ENCODE measurements around the gene FRMD4B.

The FRMD4B gene

GRCh38 chr3:69364354-69364753, 21.5 kb downstream of the FRMD4B start:
- DNase-seq (ENCODE audit: low spot score): no peak

DNA sequence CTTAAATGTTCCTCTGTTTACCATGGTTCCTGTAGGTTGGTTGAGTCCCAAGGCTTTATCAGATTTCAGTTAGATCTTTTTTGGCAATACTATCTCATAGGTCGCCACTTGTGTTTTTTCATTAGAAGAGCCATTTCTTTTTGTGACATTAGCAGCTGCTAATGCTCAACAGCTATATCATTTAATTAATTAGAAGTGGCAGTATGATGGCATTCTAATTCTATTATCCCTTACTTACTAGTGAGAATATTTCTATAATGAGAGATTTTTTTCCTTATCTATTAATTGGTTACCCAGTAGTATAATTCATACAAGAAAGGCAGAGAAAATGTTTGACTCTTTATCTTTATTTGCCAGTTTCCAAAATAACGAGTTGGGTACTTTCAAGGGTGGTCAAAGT, 25.2 kb downstream of the FRMD4B start:
- DNase-seq (ENCODE audit: low spot score): no peak

- no peak for DNase-seq (ENCODE audit: low spot score)
These were observed 26.0 kb downstream of the FRMD4B start for GRCh38 chr3:69359916-69360315.

GRCh38 chr3:69359339-69359893, 26.5 kb downstream of the FRMD4B start:
- no peak for DNase-seq (ENCODE audit: low spot score)

- no peak for DNase-seq (ENCODE audit: low spot score)
These were observed 28.7 kb downstream of the FRMD4B start for GRCh38 chr3:69357196-69357595.

GRCh38 chr3:69354948-69355347, 30.9 kb downstream of the FRMD4B start:
- DNase-seq (ENCODE audit: low spot score): no peak

- no peak for DNase-seq (ENCODE audit: low spot score)
These were observed 32.4 kb downstream of the FRMD4B start for GRCh38 chr3:69353503-69353902.

DNA sequence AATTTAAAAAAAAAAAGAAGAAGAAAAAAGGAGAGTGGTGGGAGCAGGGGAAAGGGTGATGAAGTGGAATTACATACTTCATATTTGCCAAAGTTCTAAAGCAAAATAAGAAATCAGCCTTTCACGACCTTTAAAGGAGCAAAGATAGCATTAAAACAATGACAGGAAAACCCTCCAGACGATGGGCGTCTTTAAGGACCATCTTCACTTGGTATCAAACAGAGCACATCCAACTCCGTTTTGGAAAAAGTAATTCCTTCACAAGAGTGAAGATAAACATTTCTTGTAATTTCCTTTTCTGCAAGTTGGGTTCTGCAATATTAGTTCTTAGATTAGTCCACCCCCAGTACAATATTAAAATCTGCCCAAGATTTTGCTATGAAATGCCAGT, 32.8 kb downstream of the FRMD4B start:
- DNase-seq (ENCODE audit: low spot score): no peak

DNA sequence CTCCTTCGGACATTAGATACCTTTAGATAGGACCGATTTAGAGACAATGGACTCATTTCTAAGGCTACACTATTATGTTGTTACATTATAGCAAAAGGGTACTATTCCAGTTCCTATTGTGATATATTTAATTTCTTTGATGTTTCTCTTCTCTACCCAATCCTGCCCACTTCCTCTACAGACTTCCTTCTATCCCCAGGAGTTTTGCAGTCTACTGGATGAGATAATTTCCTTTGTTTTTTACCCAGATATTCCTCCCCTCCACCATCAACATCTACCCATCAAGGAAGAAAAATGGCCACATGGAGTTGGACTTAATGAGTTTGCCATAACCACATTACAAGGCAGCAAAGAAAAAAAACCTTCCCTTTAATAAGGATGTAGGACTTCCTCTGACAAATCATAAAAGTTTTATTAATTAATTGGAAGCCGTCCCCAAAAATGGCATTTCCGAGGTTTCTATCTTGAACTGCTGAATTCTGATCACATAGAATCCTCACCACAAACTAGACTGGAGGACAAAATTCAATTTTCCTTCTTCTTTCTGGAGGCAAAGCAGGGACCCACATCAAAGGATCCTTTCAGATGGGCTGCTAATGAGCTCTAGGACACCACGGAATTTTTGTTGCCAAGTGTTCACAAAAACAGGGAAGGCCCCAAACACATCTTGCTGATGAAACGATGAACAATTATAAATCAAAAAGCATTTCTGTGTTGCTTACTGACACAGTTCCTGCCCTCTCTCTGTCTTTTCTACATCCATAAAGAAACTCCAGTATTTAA, 33.4 kb downstream of the FRMD4B start:
- DNase-seq (ENCODE audit: low spot score): no peak

- no peak for DNase-seq (ENCODE audit: low spot score)
These were observed 42.0 kb downstream of the FRMD4B start for GRCh38 chr3:69343875-69344274.

DNA sequence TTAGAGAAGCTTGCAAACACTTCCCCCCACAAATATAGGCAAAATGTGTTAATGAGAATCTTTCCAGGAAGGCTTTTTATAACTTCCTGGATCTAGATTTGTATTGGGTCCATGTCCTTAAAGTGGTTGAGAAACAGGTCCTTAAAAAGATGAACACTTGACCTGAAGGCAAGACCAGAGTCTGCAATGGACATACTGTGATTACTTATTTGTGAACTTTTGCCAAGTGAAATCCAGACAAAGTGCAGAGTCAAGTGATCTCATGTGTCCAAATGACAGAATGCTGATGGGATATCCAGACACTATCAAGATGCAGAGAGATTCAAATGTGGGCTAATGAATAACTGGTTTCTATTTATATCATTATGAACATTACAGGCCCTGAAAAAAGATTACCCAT, 43.8 kb downstream of the FRMD4B start:
- no peak for DNase-seq (ENCODE audit: low spot score)

DNA sequence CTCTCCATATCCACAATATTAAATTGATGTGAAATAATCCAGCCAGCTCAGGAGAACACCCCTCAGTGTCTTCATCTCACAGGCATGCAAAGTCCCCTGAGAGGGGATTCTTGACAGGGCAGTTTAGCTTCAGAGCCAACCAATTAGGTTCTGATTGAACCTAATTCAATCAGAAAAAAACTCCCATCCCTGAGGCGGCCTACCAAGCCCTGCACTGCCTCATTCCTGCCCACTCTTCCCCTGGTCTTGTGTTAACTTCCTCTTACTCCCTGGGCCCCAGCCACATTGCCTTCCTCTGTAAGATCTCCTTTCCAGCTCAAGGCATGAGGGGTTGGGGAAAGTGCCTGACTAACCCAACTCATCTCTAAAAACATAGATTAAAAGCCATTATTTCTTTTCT, 46.1 kb downstream of the FRMD4B start:
- DNase-seq (ENCODE audit: low spot score): no peak

DNA sequence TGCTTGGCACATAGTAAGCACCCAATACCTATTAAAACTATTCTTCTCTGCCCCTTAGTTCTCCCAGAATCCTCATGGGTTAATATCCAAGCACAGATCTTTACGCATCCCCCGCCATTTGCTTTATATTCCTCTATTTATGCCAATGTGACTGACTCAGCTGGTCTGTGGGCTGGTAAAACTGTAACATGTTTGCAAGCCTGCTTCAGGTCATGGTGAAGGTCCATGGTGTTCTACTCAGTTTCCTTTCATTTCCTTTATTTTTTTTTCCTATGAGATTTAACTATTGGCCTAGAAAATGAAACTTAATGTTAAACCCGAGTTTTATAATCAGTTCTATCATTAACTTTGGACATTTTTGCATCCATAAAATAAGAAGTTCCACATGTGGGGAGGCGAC, 47.0 kb downstream of the FRMD4B start:
- no peak for DNase-seq (ENCODE audit: low spot score)

GRCh38 chr3:69332934-69333333, 53.0 kb downstream of the FRMD4B start:
- DNase-seq (ENCODE audit: low spot score): no peak

- DNase-seq (ENCODE audit: low spot score): no peak
These were observed 54.9 kb downstream of the FRMD4B start for GRCh38 chr3:69330891-69331400.

DNA sequence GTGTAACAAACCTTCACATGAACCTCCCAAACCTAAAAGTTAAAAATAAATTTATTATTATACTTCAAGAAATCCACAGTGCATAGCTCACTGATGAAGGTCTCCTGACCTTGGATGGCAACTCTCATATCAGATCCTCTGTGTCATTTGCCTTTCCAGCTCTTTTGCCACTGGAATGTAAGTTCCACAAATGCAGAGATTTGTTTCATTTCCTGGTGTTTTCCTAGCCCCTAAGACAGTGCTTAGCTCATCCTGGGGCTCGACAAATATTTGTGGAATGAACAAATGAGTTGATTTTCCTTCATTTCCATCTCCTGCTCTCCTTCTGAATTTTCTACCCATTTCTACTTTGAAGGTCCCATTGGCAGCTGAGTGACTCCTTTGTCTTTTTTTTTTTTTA, 56.0 kb downstream of the FRMD4B start:
- DNase-seq (ENCODE audit: low spot score): no peak

GRCh38 chr3:69328963-69329302, 57.0 kb downstream of the FRMD4B start:
- DNase-seq (ENCODE audit: low spot score): no peak

- DNase-seq (ENCODE audit: low spot score): no peak
These were observed 57.6 kb downstream of the FRMD4B start for GRCh38 chr3:69328103-69328962.

- DNase-seq (ENCODE audit: low spot score): peak; percentile 58
These were observed 59.0 kb downstream of the FRMD4B start for GRCh38 chr3:69326855-69327300.

DNA sequence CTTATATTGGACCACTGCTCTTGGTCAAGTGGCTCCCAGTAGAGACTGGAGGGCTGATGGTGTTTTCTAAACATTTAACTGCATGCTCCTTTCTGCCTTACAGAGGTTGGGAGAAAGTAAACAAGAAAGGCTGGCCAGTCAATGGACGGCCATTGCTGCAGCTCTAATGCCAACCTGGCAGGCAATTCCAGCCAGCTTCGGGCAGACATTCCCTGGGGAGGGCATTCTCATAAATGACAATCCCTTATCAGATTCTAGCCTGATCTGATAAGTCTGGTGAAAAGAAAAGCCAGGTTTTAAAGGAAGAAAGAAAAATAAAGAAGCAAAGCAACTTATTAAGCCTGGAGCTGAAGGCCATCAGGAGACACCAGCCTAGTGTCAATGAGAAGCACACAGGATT, 60.7 kb downstream of the FRMD4B start:
- no peak for DNase-seq (ENCODE audit: low spot score)

DNA sequence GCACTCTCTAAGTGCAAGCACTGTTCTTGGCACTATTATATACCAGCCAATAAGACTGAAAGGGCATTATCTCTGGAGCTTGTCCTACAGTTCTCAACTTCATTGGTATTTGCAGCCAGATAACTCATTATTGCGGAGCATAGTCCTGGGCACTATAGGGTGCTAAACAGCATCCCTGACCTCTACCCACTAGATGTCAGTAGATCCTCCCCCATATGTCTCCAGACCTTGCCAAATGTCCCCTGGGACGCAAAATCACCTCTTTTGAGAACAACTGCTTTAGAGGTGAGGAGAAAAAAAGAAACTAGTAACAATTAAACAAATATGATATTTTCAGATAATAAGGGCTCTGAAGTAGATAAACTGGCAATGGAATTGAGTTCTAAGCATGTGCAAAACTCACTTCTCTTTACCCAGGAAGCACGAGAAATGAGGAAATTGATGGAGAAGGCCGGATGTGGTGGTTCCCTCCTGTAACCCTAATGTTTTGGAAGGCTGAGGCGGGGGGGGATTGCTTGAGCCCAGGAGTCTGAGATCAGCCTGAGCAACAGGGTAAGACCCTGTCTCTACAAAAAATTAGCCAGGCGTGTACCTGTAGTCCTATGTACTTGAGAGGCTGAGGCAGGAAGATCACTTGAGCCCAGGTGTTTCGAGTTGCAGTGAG, 61.4 kb downstream of the FRMD4B start:
- peak; percentile 75 for DNase-seq (ENCODE audit: low spot score)

DNA sequence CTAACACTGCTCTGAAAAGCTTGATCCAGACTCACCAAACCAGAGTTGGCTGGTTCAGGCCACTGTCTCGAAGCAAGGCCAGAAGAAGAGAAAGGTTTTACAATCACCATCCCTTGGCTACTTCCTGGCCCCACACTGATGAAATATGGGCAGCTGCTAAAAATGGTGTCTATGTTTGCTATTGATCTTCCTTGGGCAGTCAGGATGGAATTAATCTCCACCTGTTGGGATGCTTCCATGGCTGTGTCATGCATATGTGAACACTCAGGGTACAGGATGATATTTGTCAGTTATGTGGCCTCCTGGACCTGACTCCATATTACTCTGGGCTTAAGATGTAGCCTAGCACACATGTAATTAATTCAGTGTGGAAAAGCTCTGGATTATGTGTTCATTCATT, 61.9 kb downstream of the FRMD4B start:
- DNase-seq (ENCODE audit: low spot score): no peak
